ENCODE measurements around the gene TSPAN18.

DNA sequence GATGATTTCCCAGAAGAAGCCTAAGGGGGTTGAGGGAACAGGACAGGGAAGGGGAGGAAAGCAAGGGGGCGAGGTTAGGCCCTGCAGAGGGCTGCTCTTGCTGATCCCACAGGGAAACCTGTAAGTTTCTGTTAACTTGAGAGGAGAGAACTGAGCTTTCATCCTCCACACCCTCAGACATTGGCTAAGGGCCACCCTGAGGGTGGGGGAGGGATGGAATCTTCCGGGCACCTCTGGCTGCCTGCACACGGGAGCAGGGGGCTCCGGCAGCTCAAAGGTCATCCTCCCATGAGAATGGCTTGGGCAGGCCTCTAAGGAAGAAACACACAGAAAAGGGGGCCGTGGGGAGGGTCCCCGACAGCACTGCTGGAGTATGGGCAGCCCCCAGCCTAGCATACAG, 108.1 kb downstream of the TSPAN18 start:
- TF ChIP-seq CTCF (IDR thresholded peaks at IDR 0.05; ENCODE audit: low read depth, low read length) (no peak), EZH2phosphoT487 (IDR thresholded peaks at IDR 0.05; ENCODE audit: low read depth) (no peak)

All from OCI-LY3 (cell line).